NCI-H748 (cell line): ENCODE data around the gene ADISSP.

Experiments used
- DNase-seq: peaks from one replicate; lab custom pipeline; 2025; ENCODE audit not compliant: unreplicated experiment; lab: John Stamatoyannopoulos, UW

ADISSP gene

DNA sequence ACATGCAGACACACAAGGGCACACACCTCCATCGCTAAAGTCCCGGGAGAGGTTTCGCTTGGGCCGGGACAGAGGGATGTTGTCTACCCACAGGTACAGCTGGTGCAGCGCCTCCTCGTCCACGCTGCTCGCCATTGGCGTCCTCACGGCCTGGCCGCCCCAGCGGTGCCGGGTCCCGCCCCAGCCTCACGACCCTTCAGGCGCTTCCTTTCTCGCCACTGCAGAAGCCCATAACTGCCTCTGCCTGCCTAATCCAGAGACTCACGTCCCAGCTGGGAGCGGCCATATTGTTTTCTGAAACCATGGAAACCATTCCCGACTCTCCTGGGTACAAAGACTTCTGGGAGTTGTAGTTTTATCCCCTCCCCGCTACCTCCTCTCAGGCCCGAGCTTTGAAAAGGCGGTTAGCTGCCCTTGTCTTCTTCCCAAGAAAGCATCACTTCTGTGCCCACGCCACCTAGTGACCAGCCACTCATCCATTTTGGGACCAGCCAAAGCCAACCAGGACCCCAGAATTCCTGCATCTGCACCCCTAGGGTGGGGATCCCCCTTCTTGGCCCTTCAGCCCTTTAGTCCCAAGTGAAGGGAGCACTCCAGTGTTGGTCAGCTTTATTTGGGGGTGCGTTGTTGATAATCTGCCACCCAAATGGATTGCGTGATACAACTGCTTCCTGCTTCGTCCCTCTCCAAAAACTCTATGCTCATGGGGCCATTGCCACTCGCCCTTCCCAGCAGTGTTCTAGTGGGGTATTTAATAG lies 13.8 kb upstream of the ADISSP start, which contains the start of gene SPEF1:
Gene SPEF1, minus strand, starts transcription at position 296 of the 758 bp plus-strand sequence. Its CDS starts 161 bp downstream, at position 135.
- DNase-seq, result peak; percentile 99

DNA sequence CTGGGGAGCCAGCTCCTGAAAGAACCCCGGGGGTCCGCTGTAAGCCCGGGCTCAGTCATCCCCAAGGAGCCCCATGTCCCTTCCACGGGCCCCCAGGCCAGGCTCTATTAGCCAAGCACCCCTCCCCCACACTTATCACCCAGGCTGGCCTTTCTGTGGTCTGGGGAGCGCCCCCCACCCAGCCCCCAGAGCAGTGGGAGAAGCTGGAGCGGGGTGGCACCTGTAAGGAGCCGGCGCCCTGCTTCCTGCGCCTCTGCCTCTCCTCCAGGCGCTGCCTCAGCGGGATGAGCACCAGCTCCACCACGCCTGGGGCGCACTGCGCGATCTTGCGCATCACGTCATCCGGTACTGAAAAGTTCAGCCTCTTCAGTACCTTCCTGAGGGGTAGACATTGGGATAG lies 11.4 kb upstream of the ADISSP start:
- DNase-seq, result no peak

DNA sequence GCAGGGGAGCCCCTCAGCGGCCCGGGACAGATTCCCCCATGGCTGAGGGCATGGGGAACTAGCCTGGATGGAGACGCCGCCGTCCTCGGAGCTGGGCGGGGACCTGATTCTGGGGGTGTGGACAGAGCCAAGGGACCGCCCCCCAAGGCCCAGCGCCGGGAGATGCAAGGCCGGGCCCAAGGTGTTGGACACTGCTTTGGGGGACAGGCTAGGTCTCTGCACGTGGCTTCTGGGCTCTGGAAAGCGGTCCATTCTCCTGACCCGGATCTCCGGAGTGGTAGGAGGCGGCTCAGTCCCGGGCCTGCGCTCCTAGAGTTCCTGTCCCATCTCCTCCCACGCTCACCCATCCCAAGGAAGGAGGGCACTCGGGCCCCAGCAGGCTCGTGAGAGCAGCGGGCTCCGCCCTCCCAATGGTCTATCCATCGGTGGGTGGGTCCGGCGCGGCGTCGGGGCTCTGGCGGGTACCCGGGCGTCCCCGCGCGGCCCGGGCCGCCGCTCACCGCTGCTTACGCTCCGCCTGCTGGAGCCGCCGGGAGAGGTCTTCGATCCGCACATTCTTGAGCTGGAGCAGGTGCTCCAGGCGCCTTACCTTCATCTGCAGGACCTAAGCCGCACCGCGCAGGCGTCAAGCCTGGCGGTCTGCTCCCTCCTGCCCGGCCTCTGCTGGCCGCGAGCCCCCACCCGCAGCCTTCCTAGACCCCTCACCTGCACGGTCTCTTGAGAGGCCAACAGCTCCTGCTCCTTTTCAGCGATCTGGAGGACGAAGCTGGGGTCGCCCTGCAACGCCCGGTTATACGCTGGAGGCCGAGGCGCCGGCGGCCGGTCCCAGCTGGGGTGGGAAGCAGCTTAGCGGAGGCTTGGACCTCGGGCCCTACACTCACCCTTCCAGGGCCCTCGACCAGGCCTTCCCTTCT lies 10.4 kb upstream of the ADISSP start:
- peak; percentile 83 for DNase-seq

DNA sequence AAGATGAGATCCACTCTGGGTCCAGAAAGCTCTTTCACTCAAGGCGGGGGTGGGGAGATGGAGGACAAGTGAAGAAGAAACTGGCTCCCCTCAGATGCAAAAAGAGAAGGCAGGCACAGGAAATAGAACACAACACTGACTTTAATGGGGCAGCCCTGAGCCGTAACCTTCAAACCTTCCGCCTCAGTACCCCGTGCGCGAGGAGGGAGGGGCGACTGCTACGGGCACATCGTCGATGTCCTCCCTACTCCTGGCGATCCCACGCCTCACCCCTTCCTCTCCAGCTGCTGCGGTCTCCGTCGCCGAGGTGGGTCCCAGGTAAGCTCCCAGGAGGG lies 9.8 kb upstream of the ADISSP start:
- DNase-seq, result peak; percentile 70

- no peak for DNase-seq
Observed at GRCh38 chr20:3775457-3776108, 8.0 kb upstream of the ADISSP start.

GRCh38 chr20:3771552-3772058 lies 4.1 kb upstream of the ADISSP start:
- DNase-seq, result no peak

DNA sequence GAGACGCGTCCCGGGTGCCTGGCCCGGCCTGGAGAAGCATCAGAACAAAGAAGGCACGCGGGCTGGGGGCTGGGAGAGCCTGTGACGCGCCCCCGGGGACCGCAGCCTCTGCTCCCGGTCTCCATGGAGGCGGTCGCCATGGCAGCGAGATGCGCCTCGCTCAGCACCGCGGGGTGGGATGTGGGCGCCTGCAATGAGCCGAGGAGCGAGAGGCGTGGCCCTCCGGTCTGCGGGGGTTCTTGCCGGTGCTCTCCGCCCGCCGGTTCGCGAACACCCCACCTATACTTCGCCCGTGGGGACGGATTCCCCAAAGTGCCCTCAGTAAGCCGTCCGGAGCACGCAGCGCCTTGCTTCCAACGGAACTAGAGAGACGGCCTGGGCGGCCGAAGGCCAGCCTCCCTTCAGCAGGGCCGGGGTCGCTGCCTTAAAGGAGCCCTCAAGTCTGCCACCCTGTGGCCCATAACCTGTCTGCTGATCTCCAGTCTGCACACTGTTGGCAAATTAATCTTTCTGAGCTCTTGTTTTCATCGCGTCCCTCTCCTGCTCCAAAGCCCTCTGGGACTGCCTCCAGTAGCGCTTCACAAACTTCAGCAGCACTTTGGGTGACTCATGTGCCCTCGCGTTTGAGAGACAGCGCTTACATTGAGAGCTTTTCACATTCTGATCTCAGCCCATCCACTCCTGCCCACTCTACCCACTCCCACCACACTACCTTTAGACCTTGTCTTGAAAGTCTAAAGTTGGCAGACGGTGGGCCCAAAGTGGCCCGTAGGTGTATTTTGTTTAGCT lies 983 bp upstream of the ADISSP start:
- peak; percentile 97 for DNase-seq

GRCh38 chr20:3767110-3767426 lies 485 bp downstream of the ADISSP start:
- DNase-seq, result peak; percentile 56

DNA sequence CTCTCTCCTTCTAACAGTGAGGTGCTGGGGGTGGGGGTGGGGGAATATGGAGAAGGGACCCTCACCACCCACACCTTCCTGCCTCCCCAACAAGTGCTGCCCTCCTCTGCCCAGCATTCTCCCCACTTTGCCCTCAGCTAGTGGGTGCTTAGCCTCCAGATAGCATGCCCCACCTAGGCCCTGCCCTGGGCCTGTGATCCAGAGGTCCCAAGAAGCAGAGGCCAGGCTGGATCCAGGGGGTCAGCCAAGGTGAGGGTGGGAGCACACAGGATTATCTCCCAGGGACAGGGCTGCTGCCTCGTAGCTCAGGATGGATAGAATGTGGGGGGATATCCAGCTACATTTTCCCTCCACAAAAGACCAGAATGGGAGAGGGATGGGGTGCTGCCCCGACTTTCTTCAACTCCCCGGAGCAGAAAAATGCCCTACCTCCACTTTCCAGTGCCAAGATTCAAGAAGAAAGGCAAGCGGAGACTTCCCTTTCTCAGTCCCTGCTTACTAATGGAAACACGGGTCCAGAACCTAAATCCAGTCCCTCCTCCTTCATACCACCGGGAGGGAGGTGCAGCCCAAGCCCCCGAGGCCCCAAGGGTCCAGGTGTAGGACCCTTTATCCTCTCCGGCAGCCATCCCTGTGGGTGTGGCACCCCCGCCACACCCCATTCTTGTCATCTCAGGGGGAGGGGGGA lies 987 bp downstream of the ADISSP start:
- no peak for DNase-seq

- no peak for DNase-seq
Observed at GRCh38 chr20:3765171-3765882, 2.2 kb downstream of the ADISSP start.

GRCh38 chr20:3764659-3765058 lies 2.9 kb downstream of the ADISSP start:
- no peak for DNase-seq

DNA sequence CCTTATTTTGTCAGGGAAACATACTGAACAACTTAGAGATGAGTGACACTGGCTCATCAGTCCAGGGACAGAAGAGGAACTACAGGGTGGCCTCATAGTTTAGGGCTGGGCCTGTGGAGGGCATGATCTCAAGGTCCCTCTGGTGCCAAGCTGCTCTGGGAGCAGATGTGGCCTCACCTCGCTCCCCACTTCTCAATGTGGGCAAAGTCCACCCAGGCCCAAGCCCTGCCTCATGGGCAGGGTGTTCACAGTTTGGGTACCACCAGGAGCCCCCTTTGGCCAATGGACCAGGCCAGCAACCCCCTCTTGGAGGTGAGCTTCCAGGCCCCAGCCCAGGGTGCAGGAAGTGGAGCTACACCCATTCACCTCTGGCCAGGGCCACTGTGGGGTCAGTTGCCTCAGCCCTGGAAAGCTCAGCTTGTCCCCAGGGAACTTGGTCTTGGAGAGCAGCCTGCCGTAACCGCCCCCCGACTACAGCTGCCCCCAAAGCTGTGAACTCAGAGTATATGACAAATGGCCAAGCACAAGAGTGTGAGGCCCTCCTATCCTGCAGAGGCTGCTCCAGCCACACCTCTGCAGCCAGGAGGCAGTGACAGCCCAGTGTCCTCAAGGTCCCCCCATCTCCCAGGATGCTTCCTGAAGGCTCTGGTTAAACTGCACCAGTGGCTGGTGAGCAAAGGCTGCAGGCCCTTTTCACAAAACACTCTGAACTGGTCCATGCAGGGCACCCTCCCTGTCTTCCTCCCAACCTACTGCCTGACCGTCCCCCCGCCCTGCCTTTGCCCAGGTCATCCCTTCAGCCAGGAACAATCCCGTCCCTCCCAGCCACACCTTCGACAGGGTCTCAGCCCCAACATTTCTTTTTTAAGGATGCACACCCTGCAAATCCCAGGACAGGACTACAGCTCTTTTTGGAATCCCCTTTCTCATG lies 3.6 kb downstream of the ADISSP start:
- DNase-seq, result no peak

GRCh38 chr20:3760655-3761348 lies 6.8 kb downstream of the ADISSP start:
- no peak for DNase-seq

DNA sequence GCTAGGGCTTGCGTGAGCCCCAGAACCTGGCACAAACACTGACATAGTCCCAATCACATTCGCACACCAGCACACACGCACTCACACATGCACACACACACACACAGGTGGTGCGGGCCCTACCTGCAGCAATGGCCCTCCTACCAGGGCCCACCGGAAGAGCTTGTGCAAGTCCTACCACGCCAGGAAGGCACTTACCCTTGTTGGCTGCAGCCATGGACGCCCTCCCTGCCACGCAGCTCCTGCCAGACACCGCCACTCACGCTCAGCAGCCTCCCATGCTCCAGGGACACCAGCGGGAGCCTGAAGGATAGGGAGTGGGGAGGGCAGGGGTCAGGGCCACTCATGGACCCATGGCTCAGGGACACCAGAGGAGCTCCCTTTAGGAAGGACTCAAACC lies 7.7 kb downstream of the ADISSP start:
- no peak for DNase-seq

- no peak for DNase-seq
Observed at GRCh38 chr20:3759316-3759823, 8.2 kb downstream of the ADISSP start.

DNA sequence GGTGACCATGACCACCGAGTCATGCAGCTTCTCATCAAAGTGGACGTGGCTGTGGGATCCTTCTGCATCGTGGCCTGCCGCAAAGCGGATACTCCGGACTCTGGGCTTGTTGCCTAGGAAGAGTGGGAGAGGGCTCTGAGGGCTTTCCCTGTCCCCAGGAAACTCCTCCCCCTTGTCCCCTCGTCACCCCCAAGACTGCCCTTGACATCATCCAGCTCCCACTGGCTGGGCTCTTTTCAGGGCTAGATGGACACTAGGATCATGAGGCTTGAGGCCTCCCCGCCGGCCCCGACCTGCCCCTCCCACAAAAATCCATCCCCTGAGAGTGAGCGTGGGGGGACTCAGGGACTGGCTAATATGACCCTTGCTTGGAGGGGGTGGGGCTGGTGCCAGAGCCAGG lies 9.0 kb downstream of the ADISSP start:
- DNase-seq, result no peak

DNA sequence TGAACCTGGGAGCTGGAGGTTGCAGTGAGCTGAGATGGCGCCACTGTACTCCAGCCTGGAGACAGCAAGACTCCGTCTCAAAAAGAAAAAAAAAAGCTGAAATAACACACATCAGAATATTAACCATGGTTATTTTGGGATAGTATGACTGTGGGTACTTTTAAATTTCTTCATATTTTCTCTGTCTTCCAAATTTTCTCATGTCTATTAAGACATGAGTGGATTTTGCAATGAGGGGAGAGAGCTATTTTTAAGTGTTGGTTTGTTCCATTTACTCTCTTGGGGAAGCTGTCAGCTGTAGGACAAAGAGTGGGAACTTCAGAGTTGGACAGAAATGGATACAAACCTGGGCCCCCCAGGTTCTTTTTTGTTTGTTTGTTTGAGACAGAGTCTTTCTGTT lies 10.3 kb downstream of the ADISSP start:
- no peak for DNase-seq
